Endothelial cell (in vitro differentiated cells): Measurements from ENCODE around the gene EHMT1. TPM values are rescaled to one million over a fixed set of nuclear protein-coding genes. Genes with fewer than 3 reads are reported as not detected.
A peak's percentile ranks its signal among the peaks of the same experiment; 100 is the strongest.

ENCODE experiments used
- DNase-seq: peaks from one replicate; pipeline ENCODE4 v3.0.0; 2021; ENCODE audit warnings: low spot score
- H3K27ac Mint-ChIP-seq: one replicate; pipeline ENCODE4 v1.8.0; 2021; ENCODE audit warnings: mixed read lengths, inconsistent platforms; ENCODE audit not compliant: unreplicated experiment
- H3K27me3 Mint-ChIP-seq: one replicate; pipeline ENCODE4 v1.8.0; 2021; ENCODE audit warnings: mild to moderate bottlenecking, moderate library complexity, mixed read lengths, inconsistent platforms; ENCODE audit not compliant: unreplicated experiment
- H3K36me3 Mint-ChIP-seq: one replicate; pipeline ENCODE4 v1.8.0; 2021; ENCODE audit warnings: mild to moderate bottlenecking, low read depth, mixed read lengths, inconsistent platforms; ENCODE audit not compliant: unreplicated experiment
- H3K4me1 Mint-ChIP-seq: one replicate; pipeline ENCODE4 v1.8.0; 2021; ENCODE audit warnings: mild to moderate bottlenecking, mixed read lengths, inconsistent platforms; ENCODE audit not compliant: unreplicated experiment
- H3K4me3 Mint-ChIP-seq: one replicate; pipeline ENCODE4 v1.8.0; 2021; ENCODE audit warnings: mild to moderate bottlenecking, mixed read lengths, inconsistent platforms; ENCODE audit not compliant: unreplicated experiment
- H3K9me3 Mint-ChIP-seq: one replicate; pipeline ENCODE4 v1.8.0; 2021; ENCODE audit warnings: mixed read lengths, inconsistent platforms; ENCODE audit not compliant: unreplicated experiment
- CTCF ChIP-seq: fragments of 200-600 bp; sonication (generic); IDR thresholded peaks from one replicate; pipeline ENCODE4 v1.5.0; 2021; ENCODE audit warnings: antibody characterized with exemption; ENCODE audit not compliant: unreplicated experiment
- total RNA-seq: library from RNA; stranded (reverse); fragmentation: NEBNext Ultra II Directional; extraction: Animal tissue kit (Norgen Biotek cat#: 25700); gene quantifications from one replicate; pipeline ENCODE4 v1.2.1, GENCODE V29; 2021; ENCODE audit not compliant: unreplicated experiment

Gene EHMT1
- total RNA-seq, 1 donor from 2014 or later: 120 TPM

GRCh38 chr9:137793196-137793841, 174.5 kb downstream of the EHMT1 start:
- DNase-seq: no peak
- no peaks in the 10 kb centered on the region for H3K9me3 Mint-ChIP-seq
- H3K4me1 Mint-ChIP-seq: no peaks in the 10 kb centered on the region
- H3K4me3 Mint-ChIP-seq: no peak overlapping the region
- no peak overlapping the region for H3K27ac Mint-ChIP-seq
- H3K36me3 Mint-ChIP-seq: peaks cover 50% of the 10 kb centered on the region
- peaks cover 8% of the 10 kb centered on the region for H3K27me3 Mint-ChIP-seq
- no peak for TF ChIP-seq CTCF

- no peak overlapping the region for H3K4me3 Mint-ChIP-seq
- peaks cover 11% of the 10 kb centered on the region for H3K27me3 Mint-ChIP-seq
- no peak for DNase-seq
- no peaks in the 10 kb centered on the region for H3K4me1 Mint-ChIP-seq
- no peaks in the 10 kb centered on the region for H3K9me3 Mint-ChIP-seq
- TF ChIP-seq CTCF: no peak
- peaks cover 63% of the 10 kb centered on the region for H3K36me3 Mint-ChIP-seq
- H3K27ac Mint-ChIP-seq: no peak overlapping the region
Observed at GRCh38 chr9:137795156-137795666, 176.4 kb downstream of the EHMT1 start.

GRCh38 chr9:137797206-137798120, 178.7 kb downstream of the EHMT1 start:
- Mint-ChIP-seq H3K36me3 (peaks cover 74% of the 10 kb centered on the region), H3K4me1 (no peaks in the 10 kb centered on the region), H3K4me3 (peak overlapping the region; percentile 82), H3K9me3 (no peaks in the 10 kb centered on the region), H3K27ac (no peak overlapping the region), H3K27me3 (peaks cover 15% of the 10 kb centered on the region)
- TF ChIP-seq CTCF: no peak
- no peak for DNase-seq

GRCh38 chr9:137798142-137798541, 179.3 kb downstream of the EHMT1 start:
- TF ChIP-seq CTCF: no peak
- peaks cover 71% of the 10 kb centered on the region for H3K36me3 Mint-ChIP-seq
- H3K27me3 Mint-ChIP-seq: peaks cover 15% of the 10 kb centered on the region
- no peak overlapping the region for H3K27ac Mint-ChIP-seq
- peak overlapping the region; percentile 47 for H3K4me3 Mint-ChIP-seq
- no peaks in the 10 kb centered on the region for H3K9me3 Mint-ChIP-seq
- DNase-seq: no peak
- H3K4me1 Mint-ChIP-seq: no peaks in the 10 kb centered on the region
